Neural progenitor cell (in vitro differentiated cells): Measurements from ENCODE around the gene CYP8B1.
A peak's percentile ranks its signal among the peaks of the same experiment; 100 is the strongest.

ENCODE experiments used
- EZH2 ChIP-seq: fragments of 200-600 bp; sonication (generic); IDR thresholded peaks from 2 replicates; pipeline ENCODE4 v1.6.1; 2017; ENCODE audit warnings: antibody characterized with exemption, mild to moderate bottlenecking, moderate library complexity
- TF ChIP-seq, protein P1 (sequence below): fragments of 200-600 bp; sonication (generic); IDR thresholded peaks from 2 replicates; pipeline ENCODE4 v1.5.1; 2017; ENCODE audit warnings: antibody characterized with exemption, mild to moderate bottlenecking

DNA sequence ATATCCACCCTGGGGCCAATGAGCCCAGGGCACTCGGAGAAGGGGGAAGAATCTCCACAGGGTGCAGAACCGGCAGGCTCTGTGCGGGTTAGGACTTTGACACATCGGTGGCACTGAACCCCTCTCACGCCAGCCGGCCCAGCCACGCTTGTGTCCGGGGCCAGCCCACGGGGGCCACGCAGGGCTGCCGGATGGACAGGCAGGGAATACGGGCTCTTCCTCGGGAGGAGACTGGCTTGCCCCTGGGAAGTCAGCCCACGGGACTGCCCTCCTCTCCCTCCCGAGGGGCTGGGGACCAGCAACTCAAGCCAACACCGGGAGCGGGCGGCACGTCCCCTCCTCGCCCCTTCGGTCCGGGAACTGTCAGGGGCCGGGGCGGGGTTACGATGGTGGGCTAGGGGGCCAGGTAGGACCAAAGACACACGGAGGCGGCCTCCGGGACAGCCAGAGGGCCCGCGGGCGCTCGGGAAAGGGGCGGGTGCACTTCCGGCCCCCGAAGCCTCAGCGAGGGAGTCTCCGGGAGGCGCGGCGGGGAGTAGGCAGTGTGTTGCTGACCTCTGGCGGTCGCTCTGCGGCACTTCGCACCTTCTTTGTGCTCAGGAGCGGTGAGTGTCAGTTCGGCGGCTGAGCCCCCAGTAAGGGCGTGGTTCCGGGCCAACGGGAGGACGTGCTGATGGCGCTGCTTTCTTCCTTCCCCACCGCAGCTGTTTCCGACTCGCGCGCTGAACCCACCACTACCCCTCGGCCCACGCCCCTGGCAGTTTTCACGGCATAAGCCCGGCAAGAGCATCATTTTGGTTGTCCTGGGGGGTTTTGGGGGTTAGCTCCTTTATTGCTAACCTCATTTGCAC, 5.1 kb upstream of the CYP8B1 start:
- TF ChIP-seq, protein P1, sequence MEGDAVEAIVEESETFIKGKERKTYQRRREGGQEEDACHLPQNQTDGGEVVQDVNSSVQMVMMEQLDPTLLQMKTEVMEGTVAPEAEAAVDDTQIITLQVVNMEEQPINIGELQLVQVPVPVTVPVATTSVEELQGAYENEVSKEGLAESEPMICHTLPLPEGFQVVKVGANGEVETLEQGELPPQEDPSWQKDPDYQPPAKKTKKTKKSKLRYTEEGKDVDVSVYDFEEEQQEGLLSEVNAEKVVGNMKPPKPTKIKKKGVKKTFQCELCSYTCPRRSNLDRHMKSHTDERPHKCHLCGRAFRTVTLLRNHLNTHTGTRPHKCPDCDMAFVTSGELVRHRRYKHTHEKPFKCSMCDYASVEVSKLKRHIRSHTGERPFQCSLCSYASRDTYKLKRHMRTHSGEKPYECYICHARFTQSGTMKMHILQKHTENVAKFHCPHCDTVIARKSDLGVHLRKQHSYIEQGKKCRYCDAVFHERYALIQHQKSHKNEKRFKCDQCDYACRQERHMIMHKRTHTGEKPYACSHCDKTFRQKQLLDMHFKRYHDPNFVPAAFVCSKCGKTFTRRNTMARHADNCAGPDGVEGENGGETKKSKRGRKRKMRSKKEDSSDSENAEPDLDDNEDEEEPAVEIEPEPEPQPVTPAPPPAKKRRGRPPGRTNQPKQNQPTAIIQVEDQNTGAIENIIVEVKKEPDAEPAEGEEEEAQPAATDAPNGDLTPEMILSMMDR: peak; percentile 82
- TF ChIP-seq EZH2: peak; percentile 26
